Lower leg skin (tissue), 4 donors: Measurements from ENCODE around the gene PRDM16. TPM values are rescaled to one million over a fixed set of nuclear protein-coding genes. Genes with fewer than 3 reads are reported as not detected.

ENCODE experiments used
- DNase-seq, 2 donors: peaks; one replicate each; pipeline ENCODE4 v3.0.0-alpha.2; 2019; ENCODE audit warnings: low spot score in 2 of 2
- H3K4me3 ChIP-seq: fragments of 200-600 bp; sonication (generic); 2 replicates; pipeline ENCODE4 v1.5.1; 2017; ENCODE audit warnings: mild to moderate bottlenecking, low read depth; ENCODE audit not compliant: poor library complexity, severe bottlenecking
- POLR2A ChIP-seq, 2 donors: fragments of 450-650 bp; IDR thresholded peaks; one replicate each; pipeline ENCODE4 v1.6.1; 2016 to 2017; ENCODE audit warnings: antibody characterized with exemption in 2 of 2, mild to moderate bottlenecking in 1 of 2, moderate library complexity in 1 of 2
- WGBS, 2 donors: methylation state at CpG; one replicate each; pipeline ENCODE4 v1.1.5; 2018; 5-methylcytosine and 5-hydroxymethylcytosine counted together
- intact Hi-C: fragments of 100-400 bp; cut with DNase I; formaldehyde crosslinking; loops from one replicate; pipeline ENCODE4 v1.15.0; 2023; ENCODE audit warnings: low total_unique reads
- total RNA-seq, 4 donors: library from RNA; depleted of rRNA; stranded (reverse); fragments of >200 nt; gene quantifications; one replicate each; pipeline ENCODE4 v1.1.0, GENCODE V29; 2016
- TF ChIP-seq, protein P1 (sequence below), 3 donors: fragments of 450-650 bp; IDR thresholded peaks; one replicate each; pipeline ENCODE4 v1.5.1; 2016; ENCODE audit warnings: antibody characterized with exemption in 3 of 3, mild to moderate bottlenecking in 3 of 3, moderate library complexity in 2 of 3

PRDM16 gene
- total RNA-seq, 4 donors from 2014 or later = 0.08 to 0.91 (median 0.56) TPM; not detected in 1

DNA sequence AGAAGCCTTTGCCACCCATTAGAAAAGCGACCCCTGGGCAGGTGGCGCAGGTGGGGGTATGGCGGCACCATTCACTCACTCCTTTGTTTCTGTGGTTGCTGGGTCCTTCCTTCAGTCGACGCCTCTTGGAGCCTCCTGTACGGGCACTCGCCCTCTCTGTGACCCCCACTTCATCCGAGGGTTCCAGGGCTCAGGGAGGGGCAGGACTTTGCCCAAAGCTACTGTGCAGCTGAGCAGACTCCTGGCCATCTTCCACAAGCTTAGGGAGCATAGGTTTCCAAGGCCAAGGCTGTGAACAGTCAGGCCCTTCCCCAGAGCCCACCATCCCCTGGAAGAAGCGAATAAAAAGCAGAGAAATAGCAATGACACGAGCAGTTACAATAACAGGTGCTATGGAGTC is 194.8 kb downstream of the PRDM16 start:
- H3K4me3 ChIP-seq = no peak overlapping the region
- intact Hi-C loops = no loop called here
- TF ChIP-seq POLR2A (IDR thresholded peaks at IDR 0.05) = no peak
- TF ChIP-seq, protein P1, sequence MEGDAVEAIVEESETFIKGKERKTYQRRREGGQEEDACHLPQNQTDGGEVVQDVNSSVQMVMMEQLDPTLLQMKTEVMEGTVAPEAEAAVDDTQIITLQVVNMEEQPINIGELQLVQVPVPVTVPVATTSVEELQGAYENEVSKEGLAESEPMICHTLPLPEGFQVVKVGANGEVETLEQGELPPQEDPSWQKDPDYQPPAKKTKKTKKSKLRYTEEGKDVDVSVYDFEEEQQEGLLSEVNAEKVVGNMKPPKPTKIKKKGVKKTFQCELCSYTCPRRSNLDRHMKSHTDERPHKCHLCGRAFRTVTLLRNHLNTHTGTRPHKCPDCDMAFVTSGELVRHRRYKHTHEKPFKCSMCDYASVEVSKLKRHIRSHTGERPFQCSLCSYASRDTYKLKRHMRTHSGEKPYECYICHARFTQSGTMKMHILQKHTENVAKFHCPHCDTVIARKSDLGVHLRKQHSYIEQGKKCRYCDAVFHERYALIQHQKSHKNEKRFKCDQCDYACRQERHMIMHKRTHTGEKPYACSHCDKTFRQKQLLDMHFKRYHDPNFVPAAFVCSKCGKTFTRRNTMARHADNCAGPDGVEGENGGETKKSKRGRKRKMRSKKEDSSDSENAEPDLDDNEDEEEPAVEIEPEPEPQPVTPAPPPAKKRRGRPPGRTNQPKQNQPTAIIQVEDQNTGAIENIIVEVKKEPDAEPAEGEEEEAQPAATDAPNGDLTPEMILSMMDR (IDR thresholded peaks at IDR 0.05) = no peak
- 78 to 79% methylated on average over 10 of the region's 10 CpGs for WGBS, 2 donors
- DNase-seq = no peak

DNA sequence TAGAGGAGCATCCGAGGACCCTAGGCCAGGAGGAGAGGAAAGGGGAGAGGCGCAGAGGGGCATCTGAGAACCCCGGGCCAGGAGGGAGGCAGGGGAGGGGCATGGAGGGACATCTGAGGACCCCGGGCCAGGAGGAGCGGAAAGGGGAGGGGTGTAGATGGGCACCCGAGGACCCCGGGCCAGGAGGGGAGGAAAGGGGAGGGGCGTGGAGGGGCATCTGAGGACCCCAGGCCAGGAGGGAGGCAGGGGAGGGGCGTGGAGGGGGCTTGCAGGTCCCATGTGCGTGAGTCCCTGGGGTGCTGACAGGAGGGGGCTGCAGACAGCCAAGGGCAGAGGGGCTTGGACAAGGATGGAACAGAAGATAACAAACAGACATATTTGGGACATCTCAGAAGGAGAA is 195.5 kb downstream of the PRDM16 start:
- H3K4me3 ChIP-seq = no peak overlapping the region
- WGBS, 2 donors = 66% methylated on average over 10 of the region's 10 CpGs
- TF ChIP-seq, protein P1 (IDR thresholded peaks at IDR 0.05) = no peak
- no peak for TF ChIP-seq POLR2A (IDR thresholded peaks at IDR 0.05)
- intact Hi-C loops = no loop called here
- DNase-seq = no peak

DNA sequence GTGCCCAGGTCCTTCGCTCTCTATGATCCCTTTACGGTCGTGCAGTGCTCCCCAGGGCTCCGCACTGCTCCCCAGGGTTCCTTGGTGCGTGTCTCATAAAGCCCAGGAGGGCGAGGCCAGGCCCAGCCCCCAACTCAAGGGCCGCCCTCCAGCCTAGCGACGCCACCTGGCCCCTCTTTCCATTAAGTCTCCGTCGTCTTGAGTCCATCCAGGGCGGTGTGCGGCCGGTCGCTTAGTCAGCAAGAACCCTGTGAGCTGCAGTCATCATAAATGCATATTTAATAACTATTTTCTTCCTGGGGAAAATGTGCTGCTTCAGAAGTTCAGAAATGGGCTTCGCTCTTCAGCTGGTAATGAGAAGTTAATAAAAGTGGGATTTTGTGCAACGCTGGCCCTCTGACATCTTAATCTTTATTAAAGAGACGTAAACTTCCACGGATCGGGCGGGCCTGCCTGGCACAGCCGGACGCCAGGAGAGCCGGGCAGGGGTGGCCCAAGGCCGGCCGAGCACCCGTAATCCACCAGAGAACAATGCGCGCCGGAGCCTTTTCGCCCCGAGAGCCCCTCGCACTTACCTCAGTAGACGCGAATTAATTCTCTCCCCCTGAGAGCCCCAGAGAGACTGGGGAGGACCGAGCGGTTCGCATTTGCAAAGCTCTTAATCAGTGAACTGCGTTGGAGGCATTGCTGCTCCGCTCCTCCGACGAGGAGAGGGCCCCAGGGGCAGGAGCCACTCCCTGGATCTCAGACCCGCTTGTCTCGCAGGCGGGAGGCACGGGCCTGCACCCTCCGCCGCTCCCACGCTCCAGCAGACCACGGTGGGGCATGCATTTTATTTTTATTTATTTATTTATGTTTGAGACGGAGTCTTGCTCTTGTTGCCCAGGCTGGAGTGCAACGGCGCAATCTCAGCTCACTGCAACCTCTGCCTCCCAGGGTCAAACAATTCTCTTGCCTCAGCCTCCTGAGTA is 197.1 kb downstream of the PRDM16 start:
- DNase-seq = no peak
- TF ChIP-seq POLR2A (IDR thresholded peaks at IDR 0.05) = no peak
- TF ChIP-seq, protein P1 (IDR thresholded peaks at IDR 0.05) = no peak
- no peak overlapping the region for H3K4me3 ChIP-seq
- intact Hi-C loops = no loop called here
- 71 to 73% methylated on average over 53 of the region's 53 CpGs for WGBS, 2 donors

DNA sequence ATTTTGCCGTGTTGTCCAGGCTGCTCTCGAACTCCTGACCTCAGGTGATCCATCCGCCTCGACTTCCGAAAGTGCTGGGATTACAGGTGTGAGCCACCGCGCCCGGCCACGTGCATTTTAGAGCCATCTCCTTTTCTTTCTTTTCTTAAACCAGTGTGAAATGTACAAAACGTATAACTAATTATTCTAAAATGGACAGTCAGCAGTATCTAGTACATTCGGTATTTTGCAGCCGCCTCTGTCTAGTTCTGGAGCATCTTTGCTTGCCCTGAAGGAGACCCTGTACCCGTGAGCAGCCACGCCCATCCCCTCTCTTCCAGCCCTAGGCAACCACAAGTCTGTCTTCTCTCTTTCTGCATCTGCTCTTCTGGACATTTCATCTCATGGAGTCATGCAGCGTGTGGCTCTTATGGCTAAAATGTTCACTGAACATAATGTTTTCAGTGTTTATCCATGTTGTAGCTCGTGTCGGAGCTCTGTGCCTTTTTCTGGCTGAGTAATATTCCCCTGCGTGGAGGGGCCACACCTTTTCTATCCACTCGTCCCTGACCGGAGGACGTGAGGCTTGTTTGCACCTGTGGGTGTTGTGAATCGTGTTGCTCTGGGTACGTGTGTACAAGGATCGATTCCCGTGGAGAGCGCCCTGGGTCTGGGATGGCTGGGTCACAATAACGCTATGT is 198.0 kb downstream of the PRDM16 start:
- intact Hi-C loops = no loop called here
- TF ChIP-seq, protein P1 (IDR thresholded peaks at IDR 0.05) = no peak
- H3K4me3 ChIP-seq = no peak overlapping the region
- no peak for DNase-seq
- WGBS, 2 donors = 83 to 85% methylated on average over 23 to 27 of the region's 27 CpGs

DNA sequence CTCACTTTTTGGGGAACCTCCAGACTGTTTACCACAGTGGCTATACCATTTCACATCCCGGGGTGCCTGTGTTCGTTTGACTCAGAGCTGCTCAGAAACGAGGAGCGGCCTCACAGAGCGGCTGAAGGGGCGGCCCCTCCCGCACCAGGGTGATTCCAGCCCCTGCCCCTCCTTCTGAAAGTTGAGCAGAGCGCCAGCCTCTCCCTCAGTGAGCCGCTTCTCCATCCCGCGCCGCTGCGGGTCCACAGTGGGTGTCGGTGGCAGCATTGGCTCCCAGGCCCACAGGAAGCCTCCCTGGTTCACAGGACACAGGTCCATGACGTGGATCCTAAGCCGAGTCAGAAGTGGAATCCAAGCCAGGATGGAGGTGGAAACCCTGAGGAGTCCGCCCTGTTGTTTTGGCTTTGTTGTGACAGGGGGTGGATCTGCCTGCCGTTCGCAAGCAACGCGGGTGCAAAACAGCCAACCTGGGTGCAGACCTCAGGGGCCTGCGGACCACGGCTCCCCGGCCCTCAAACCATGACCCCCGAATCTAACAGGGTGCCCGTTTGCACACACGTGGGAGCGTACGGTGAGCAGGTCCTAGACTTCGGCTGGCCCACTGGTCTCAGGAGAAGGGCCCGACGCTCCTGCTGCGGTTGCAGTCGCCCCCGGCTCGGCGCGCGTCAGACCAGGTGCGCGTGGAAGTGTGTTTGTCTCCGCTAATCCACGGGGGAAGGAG is 198.7 kb downstream of the PRDM16 start:
- no peak overlapping the region for H3K4me3 ChIP-seq
- TF ChIP-seq, protein P1 (IDR thresholded peaks at IDR 0.05) = no peak
- no peak for TF ChIP-seq POLR2A (IDR thresholded peaks at IDR 0.05)
- WGBS, 2 donors = 77 to 83% methylated on average over 37 to 38 of the region's 43 CpGs
- intact Hi-C loops = no loop called here
- DNase-seq = no peak
